Neural progenitor cell (in vitro differentiated cells): Measurements from ENCODE around the gene GALNT17. TPM values are rescaled to one million over a fixed set of nuclear protein-coding genes. Genes with fewer than 3 reads are reported as not detected.

Source experiments
- DNase-seq: peaks from one replicate; pipeline ENCODE4 v3.0.0-alpha.2; 2016; ENCODE audit warnings: low spot score
- H2AFZ ChIP-seq: fragments of 200-600 bp; sonication (generic); replicated peaks from 2 replicates; pipeline ENCODE4 v1.6.1; 2016; ENCODE audit warnings: antibody characterized with exemption
- H3F3A ChIP-seq: fragments of 200-600 bp; sonication (generic); 2 replicates; pipeline ENCODE4 v1.6.1; 2016; ENCODE audit warnings: antibody characterized with exemption, low read depth
- H3K27ac ChIP-seq: fragments of 200-600 bp; sonication (generic); 2 replicates; pipeline ENCODE4 v1.5.1; 2016; ENCODE audit warnings: mild to moderate bottlenecking
- H3K27me3 ChIP-seq: fragments of 200-600 bp; sonication (generic); 2 replicates; pipeline ENCODE4 v1.6.1; 2016; ENCODE audit warnings: mild to moderate bottlenecking, moderate library complexity
- H3K36me3 ChIP-seq: fragments of 200-600 bp; sonication (generic); 2 replicates; pipeline ENCODE4 v1.5.1; 2016
- H3K4me1 ChIP-seq: fragments of 200-600 bp; sonication (generic); 2 replicates; pipeline ENCODE4 v1.6.1; 2016; ENCODE audit warnings: mixed run types
- H3K4me2 ChIP-seq: fragments of 200-600 bp; sonication (generic); 2 replicates; pipeline ENCODE4 v1.6.1; 2016
- H3K4me3 ChIP-seq: fragments of 200-600 bp; sonication (generic); 2 replicates; pipeline ENCODE4 v1.5.1; 2016
- H3K79me2 ChIP-seq: fragments of 200-600 bp; sonication (generic); 2 replicates; pipeline ENCODE4 v1.6.1; 2016; ENCODE audit warnings: low read depth
- H3K9ac ChIP-seq: fragments of 200-600 bp; sonication (generic); 2 replicates; pipeline ENCODE4 v1.6.1; 2016
- H3K9me3 ChIP-seq: fragments of 200-600 bp; sonication (generic); 2 replicates; pipeline ENCODE4 v1.5.1; 2016; ENCODE audit warnings: low read depth
- H4K20me1 ChIP-seq: fragments of 200-600 bp; sonication (generic); 2 replicates; pipeline ENCODE4 v1.6.1; 2016; ENCODE audit warnings: low read depth
- H3K27ac Mint-ChIP-seq: 3 replicates; pipeline ENCODE4 v1.8.0; 2021; ENCODE audit warnings: mixed read lengths
- H3K27me3 Mint-ChIP-seq: 2 replicates; pipeline ENCODE4 v1.8.0; 2022; ENCODE audit warnings: low read depth, mild to moderate bottlenecking, inconsistent platforms, moderate library complexity, mixed read lengths; ENCODE audit not compliant: insufficient read depth
- H3K36me3 Mint-ChIP-seq: 3 replicates; pipeline ENCODE4 v1.8.0; 2021; ENCODE audit warnings: mixed read lengths
- H3K4me1 Mint-ChIP-seq: 3 replicates; pipeline ENCODE4 v1.8.0; 2021; ENCODE audit warnings: mixed read lengths
- H3K4me3 Mint-ChIP-seq: 3 replicates; pipeline ENCODE4 v1.8.0; 2021; ENCODE audit warnings: mild to moderate bottlenecking, moderate library complexity, mixed read lengths
- H3K9me3 Mint-ChIP-seq: 3 replicates; pipeline ENCODE4 v1.8.0; 2020; ENCODE audit warnings: mixed read lengths
- CTCF ChIP-seq: fragments of 200-600 bp; sonication (generic); IDR thresholded peaks from 2 replicates; pipeline ENCODE4 v1.5.1; 2017; ENCODE audit warnings: antibody characterized with exemption, mild to moderate bottlenecking
- EZH2 ChIP-seq: fragments of 200-600 bp; sonication (generic); IDR thresholded peaks from 2 replicates; pipeline ENCODE4 v1.6.1; 2017; ENCODE audit warnings: antibody characterized with exemption, mild to moderate bottlenecking, moderate library complexity
- EZH2phosphoT487 ChIP-seq: fragments of 200-600 bp; sonication (generic); IDR thresholded peaks from 2 replicates; pipeline ENCODE4 v1.6.1; 2017; ENCODE audit warnings: antibody characterized with exemption
- total RNA-seq: library from RNA; depleted of rRNA; stranded (reverse); fragments of >200 nt; gene quantifications from 2 replicates; pipeline ENCODE4 v1.2.3, GENCODE V29; 2015; ENCODE audit warnings: low replicate concordance

Gene GALNT17
- total RNA-seq, 1 donor from 2014 or later, result 17.1 TPM

GRCh38 chr7:71320916-71321315 is 189.0 kb downstream of the GALNT17 start:
- peaks cover 15% of the 10 kb centered on the region for H3K9me3 Mint-ChIP-seq
- H3K4me2 ChIP-seq, result no peak overlapping the region
- H3K27me3 Mint-ChIP-seq, result peaks cover 9% of the 10 kb centered on the region
- H3K4me3 ChIP-seq, result no peak overlapping the region
- H3K27ac Mint-ChIP-seq, result no peak overlapping the region
- no peak overlapping the region for H3K4me3 Mint-ChIP-seq
- H3K4me1 Mint-ChIP-seq, result peaks cover 10% of the 10 kb centered on the region
- no peak overlapping the region for H3K9ac ChIP-seq
- H4K20me1 ChIP-seq, result no peaks in the 10 kb centered on the region
- no peak overlapping the region for H3K27ac ChIP-seq
- no peak for TF ChIP-seq EZH2
- TF ChIP-seq EZH2phosphoT487, result no peak
- no peak for TF ChIP-seq CTCF
- H3K9me3 ChIP-seq, result no peaks in the 10 kb centered on the region
- peaks cover 12% of the 10 kb centered on the region for H3F3A ChIP-seq
- H3K79me2 ChIP-seq, result peaks cover 41% of the 10 kb centered on the region
- peaks cover 1% of the 10 kb centered on the region for H3K36me3 Mint-ChIP-seq
- DNase-seq, result no peak
- H3K27me3 ChIP-seq, result no peaks in the 10 kb centered on the region
- no peak overlapping the region for H2AFZ ChIP-seq
- no peaks in the 10 kb centered on the region for H3K36me3 ChIP-seq
- H3K4me1 ChIP-seq, result peaks cover 13% of the 10 kb centered on the region

- Mint-ChIP-seq H3K4me3 (no peak overlapping the region), H3K36me3 (peaks cover 1% of the 10 kb centered on the region)
These were observed 190.3 kb downstream of the GALNT17 start for GRCh38 chr7:71322201-71322600.

GRCh38 chr7:71323726-71324125 is 191.8 kb downstream of the GALNT17 start:
- no peaks in the 10 kb centered on the region for H3K36me3 ChIP-seq

More at GRCh38 chr7:71322201-71322600, 190.3 kb downstream of the GALNT17 start:
- peaks cover 18% of the 10 kb centered on the region for H3K4me1 ChIP-seq
- TF ChIP-seq EZH2phosphoT487 (no peak), CTCF (no peak)
- H3K4me3 ChIP-seq, result no peak overlapping the region
- no peaks in the 10 kb centered on the region for H3K36me3 ChIP-seq
- no peaks in the 10 kb centered on the region for H3K9me3 ChIP-seq
- no peaks in the 10 kb centered on the region for H4K20me1 ChIP-seq
- peaks cover 42% of the 10 kb centered on the region for H3K79me2 ChIP-seq
- Mint-ChIP-seq H3K9me3 (peaks cover 8% of the 10 kb centered on the region), H3K27ac (no peak overlapping the region), H3K4me1 (peaks cover 20% of the 10 kb centered on the region), H3K27me3 (peaks cover 5% of the 10 kb centered on the region)
- H3K27me3 ChIP-seq, result no peaks in the 10 kb centered on the region
- no peak overlapping the region for H2AFZ ChIP-seq
- no peak overlapping the region for H3K4me2 ChIP-seq
- no peak overlapping the region for H3K27ac ChIP-seq
- DNase-seq, result no peak
- no peak overlapping the region for H3K9ac ChIP-seq
- peaks cover 12% of the 10 kb centered on the region for H3F3A ChIP-seq

More at GRCh38 chr7:71323726-71324125, 191.8 kb downstream of the GALNT17 start:
- no peaks in the 10 kb centered on the region for H3K27me3 Mint-ChIP-seq
- Histone ChIP-seq H3K4me3 (no peak overlapping the region), H3K79me2 (peaks cover 52% of the 10 kb centered on the region), H3K4me2 (no peak overlapping the region), H3K27ac (no peak overlapping the region), H3K4me1 (peaks cover 26% of the 10 kb centered on the region), H3K9ac (no peak overlapping the region), H2AFZ (no peak overlapping the region), H3K27me3 (no peaks in the 10 kb centered on the region), H3K9me3 (no peaks in the 10 kb centered on the region), H4K20me1 (no peaks in the 10 kb centered on the region), H3F3A (peaks cover 12% of the 10 kb centered on the region)
- no peaks in the 10 kb centered on the region for H3K36me3 Mint-ChIP-seq
- no peak overlapping the region for H3K4me3 Mint-ChIP-seq
- peaks cover 28% of the 10 kb centered on the region for H3K4me1 Mint-ChIP-seq
- no peak for TF ChIP-seq EZH2phosphoT487
- TF ChIP-seq CTCF, result no peak
- TF ChIP-seq EZH2, result no peak
- no peak for DNase-seq
- H3K9me3 Mint-ChIP-seq, result peaks cover 2% of the 10 kb centered on the region
- H3K27ac Mint-ChIP-seq, result no peak overlapping the region
